HG03571 (cell line): ENCODE data around the gene TPRG1L.
"Not testable (repeated sequence)": the region's sequence is repeated elsewhere in the genome, so short reads cannot be mapped to it uniquely, and the experiment has no call there.

ENCODE experiments used
- ATAC-seq: cut with Tn5 transposase; IDR thresholded peaks from one replicate; pipeline ENCODE4 v1.9.1; 2021; ENCODE audit not compliant: unreplicated experiment

Gene TPRG1L

DNA sequence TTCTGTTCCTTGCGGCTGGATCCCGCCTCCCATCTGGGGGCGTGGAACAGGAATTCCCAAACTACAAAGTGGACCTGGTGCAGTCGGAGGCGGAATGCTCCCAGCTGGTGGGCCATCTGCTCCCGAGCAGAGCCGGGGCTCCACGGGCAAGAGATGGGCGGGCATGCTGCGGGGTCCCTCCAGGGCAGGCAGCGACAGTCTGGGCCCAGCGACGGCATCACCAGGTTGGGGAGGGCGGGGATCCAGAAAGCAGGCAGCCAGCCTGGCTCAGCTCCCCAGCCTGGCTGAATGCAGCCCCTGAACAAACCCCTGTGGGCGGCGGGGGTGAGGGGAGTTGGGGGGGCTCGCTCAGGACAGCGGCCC is 17.1 kb upstream of the TPRG1L start:
- ATAC-seq = no peak

DNA sequence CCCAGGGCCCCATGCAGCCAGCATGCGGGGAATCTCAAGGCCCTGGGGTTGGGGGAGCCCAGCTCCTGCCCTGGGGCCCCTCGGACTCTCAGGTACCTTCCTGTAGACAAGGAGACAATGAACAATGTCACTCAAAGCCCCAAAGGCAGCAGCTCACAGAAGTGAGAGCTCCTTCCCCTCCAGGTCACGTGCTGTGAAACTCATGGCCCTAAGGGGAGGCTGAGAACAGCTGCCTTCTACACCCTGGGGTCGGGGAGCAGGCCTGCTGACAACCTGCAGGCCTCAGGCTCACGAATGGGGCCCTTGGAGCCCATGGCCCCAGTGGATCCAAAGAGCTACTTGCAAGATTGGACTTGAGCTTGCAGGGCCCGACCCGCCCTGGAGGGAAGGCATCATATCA is 16.7 kb upstream of the TPRG1L start:
- ATAC-seq = no peak

GRCh38 chr1:3609016-3609768 is 15.6 kb upstream of the TPRG1L start:
- ATAC-seq = no peak

DNA sequence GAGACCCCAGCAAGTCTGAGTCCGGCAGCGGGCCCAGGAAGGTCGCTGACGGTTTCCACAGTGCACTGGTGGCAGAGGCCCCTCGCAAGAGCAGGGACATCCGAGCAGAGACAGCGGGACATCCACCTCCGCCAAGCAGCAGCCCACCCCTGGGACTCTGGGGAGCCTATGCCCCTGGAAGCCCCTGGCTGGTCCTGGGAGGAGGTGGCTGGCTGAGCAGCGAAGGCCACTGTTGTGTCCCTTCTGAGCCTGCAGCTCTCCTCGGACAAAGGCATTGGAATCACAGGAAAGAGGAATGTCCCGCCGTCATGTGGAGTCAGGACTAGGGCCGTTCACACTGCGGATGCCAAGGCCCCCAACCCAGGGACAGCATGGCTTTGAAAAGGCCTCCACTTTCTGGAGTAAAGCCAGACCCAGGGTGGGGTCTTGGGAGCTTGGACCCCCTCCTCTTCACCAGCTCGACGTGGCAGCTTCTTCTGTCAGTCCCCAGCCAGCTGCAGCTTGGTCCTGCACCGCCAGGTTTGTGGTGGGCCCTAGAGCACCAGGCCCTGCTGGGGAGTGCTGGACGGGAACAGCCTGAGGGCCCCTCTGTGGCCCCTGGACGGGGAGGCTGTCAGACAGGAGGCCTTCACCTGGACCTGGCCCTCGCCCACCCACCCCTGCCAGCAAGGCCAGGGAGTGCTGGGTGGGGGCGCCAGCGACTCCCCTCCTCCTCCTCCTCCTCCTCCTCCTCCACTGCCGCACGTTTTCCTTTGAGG is 14.9 kb upstream of the TPRG1L start:
- no peak for ATAC-seq

GRCh38 chr1:3610527-3611169 is 14.2 kb upstream of the TPRG1L start:
- no peak for ATAC-seq

- ATAC-seq = no peak
These were observed 13.4 kb upstream of the TPRG1L start, which contains the start of gene MEGF6 for GRCh38 chr1:3611170-3612019. TSS of gene MEGF6 (minus strand) at chr1:3611508. CDS start at chr1:3611268, 240 bp downstream.

GRCh38 chr1:3612123-3612522 is 12.7 kb upstream of the TPRG1L start:
- ATAC-seq = no peak

DNA sequence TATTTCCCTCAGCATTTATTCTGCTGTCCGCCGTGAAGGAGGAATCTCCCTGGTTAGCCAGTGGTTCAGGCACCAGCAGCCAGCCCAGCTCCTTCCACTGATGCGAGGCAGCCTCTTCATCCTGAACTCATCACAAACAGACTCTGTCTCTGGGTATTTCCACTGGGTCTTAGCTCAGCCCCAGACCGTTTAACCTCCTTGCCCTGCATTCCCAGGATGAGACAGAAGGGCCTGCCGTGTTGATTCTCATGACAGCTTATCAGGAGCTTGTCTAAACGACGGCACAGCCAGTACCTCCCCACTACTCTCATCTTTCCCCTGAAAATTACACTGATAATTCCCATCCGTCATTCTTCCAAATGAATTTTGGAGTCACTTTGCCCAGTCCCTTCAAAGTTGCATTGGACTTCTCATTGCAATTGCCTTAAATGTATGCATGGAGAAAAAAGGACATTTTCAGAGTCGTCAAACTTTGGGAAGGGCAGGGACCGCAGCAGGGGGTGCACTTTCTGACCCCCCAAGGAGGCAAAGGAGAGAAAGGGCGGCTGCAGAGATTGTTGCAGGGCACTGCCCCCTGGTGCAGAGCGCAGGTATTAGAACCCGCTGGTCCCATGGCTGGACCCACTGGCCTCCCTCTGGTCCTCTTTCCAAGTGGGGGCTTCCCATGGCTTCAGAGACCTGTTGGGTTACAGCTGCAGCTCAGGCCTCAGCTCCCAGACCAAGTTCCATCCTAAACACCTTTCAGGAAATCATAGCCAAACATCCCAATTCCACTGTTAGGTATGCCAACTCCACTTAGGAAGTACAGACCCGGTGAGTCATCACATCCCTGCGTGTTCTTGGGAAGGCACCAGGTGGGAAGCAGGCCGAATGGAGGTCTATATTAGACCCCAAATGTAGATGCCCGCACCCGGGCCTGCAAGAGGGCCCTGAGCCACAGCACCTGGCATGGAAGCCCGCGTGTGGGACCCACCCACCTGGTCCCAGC is 9.8 kb upstream of the TPRG1L start:
- ATAC-seq = no peak

DNA sequence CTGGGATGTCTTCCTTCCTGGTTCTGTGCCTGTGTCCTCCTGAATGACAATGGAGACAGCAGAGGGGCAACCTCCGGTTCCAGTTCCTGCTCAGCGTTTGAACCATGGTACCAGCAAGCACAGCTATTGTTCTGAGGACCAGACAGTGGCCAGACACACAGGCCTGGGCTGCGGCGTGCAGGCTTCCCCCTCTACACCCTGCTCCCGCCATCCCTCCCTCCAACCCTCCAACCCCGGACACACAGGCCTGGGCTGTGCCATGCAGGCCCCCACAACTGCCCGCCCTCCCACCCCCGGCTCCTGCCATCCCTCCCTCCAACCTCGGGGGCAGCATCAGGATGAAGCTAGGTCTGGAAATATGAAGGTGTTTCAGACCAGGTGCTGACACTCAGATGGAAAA is 8.0 kb upstream of the TPRG1L start:
- no peak for ATAC-seq

- no peak for ATAC-seq
These were observed 6.9 kb upstream of the TPRG1L start for GRCh38 chr1:3617806-3618345.

- ATAC-seq = no peak
These were observed 6.3 kb upstream of the TPRG1L start for GRCh38 chr1:3618531-3618880.

- no peak for ATAC-seq
These were observed 5.7 kb upstream of the TPRG1L start for GRCh38 chr1:3618881-3619671.

DNA sequence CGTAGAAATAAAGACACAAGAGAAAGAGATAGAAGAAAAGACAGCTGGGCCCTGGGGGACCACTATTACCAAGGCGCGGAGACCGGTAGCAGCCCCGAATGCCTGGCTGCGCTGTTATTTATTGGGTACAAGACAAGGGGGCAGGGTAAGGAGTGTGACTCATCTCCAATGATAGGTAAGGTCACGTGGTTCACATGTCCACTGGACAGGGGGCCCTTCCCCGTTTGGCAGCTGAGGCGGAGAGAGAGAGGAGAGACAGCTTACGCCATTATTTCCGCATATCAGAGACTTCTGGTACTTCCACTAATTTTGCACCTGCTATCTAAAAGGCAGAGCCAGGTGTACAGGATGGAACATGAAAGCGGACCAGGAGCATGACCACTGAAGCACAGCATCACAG is 4.1 kb upstream of the TPRG1L start:
- ATAC-seq = no peak

DNA sequence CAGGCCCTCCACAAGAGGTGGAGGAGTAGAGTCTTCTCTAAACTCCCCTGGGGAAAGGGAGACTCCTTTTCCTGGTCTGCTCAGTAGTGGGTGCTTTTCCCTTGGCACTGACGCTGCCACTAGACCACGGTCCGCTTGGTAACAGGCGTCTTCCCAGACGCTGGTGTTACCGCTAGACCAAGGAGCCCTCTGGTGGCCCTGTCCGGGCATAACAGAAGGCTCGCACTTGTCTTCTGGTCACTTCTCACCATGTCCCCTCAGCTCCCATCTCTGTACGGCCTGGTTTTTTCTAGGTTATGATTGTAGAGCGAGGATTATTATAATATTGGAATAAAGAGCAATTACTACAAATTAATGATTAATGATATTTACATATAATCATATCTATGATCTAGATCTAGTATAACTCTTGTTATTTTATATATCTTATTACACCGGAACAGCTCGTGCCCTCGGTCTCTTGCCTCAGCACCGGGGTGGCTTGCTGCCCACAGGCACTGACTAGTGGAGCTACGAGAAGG is 3.6 kb upstream of the TPRG1L start:
- not testable (repeated sequence) for ATAC-seq

DNA sequence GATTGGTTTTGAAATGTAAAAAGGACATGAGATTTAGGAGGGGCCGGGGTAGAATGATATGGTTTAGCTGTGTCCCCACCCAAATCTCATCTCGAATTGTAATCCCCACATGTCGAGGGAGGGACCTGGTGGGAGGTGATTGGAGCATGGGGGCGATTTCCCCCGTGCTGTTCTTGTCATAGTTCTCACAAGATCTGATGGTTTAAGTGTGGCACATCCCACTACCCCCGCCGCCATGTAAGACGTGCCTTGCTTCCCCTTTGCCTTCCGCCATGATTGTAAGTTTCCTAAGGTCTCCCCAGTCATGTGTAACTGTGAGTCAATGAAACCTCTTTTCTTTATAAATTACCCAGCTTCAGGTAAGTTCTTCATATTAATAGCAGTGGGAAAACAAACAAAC is 2.7 kb upstream of the TPRG1L start:
- ATAC-seq = not testable (repeated sequence)

DNA sequence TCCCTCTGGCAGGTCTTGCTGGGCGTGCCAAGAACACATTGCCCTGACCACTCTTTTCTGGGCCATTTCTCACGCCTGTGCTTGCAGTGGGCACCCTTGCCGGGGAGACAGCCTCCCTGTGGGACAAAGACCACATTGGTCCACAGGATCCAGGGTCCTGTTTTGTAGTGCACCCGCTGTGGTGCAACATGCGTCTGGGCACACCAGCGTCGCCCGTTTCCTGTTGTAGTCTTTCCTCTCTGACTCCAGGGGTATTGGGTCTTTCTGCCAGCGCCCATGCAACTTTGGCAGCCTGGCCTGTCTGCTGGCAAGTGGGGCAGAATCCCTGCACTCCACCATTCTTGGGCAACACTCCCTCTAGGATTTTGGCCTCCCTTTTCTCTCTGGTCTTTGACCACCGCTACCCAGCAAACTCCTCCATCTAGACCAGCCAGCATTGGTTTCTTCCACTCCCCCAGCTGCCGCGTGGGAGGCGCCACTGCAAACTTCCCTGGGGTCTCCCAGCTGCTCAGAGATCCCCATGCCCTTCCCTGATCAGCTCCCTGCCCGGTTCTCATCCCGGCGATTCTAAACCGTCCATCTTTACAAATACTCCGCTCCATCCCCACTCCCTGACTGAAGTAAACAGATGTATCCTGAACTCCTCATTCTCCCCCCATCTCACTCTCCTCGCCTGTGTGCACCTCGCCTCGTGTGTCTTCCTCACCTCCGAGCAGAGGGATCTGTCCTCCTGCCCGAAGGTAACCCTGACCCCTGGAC is 1.2 kb upstream of the TPRG1L start:
- no peak for ATAC-seq

DNA sequence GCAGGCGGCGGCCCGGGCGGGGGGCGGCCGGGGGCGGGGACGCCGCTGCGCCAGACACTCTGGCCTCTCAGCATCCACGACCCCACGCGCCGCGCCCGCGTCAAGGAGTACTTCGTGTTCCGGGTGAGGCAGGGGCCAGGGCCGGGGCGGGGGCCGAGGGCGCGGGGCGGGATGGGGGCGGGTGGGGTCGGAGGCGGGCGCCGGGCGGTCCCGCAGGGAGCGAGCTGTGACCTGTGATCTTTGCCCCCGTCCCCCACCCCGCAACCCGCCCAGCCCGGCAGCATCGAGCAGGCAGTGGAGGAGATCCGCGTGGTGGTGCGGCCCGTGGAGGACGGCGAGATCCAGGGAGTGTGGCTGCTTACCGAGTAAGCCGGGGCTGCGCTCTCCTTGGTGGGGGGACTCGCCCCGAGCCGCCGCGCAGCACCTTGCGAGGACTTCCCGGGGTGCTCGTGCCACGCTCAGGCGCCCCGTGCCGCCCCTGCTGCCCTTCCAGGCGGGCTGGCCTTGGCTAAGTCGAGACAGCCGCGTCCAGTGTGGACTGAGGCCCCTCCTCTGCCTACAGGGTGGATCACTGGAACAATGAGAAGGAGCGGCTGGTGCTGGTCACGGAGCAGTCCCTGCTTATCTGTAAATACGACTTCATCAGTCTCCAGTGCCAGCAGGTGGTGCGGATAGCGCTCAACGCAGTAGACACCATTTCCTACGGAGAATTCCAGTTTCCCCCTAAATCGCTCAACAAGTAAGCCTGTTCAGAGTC is 514 bp downstream of the TPRG1L start:
- ATAC-seq = peak; percentile 9
